Lung microvascular endothelial cell (primary cell): ENCODE measurements around the gene OR52J3. TPM values are rescaled to one million over a fixed set of nuclear protein-coding genes. Genes with fewer than 3 reads are reported as not detected.
A peak's percentile ranks its signal among the peaks of the same experiment; 100 is the strongest.
"Not testable (repeated sequence)": the region's sequence is repeated elsewhere in the genome, so short reads cannot be mapped to it uniquely, and the experiment has no call there.

Source experiments
- DNase-seq, 2 donors: peaks; one replicate each; pipeline versions ENCODE4 v3.0.0 to v3.0.0-alpha.2; 2010; ENCODE audit warnings: low read depth in 2 of 2
- total RNA-seq: library from RNA; depleted of rRNA; stranded (reverse); fragments of >200 nt; gene quantifications from 2 replicates; pipeline ENCODE4 v1.2.1, GENCODE V29; 2014

Gene OR52J3
- total RNA-seq, result not detected in 2 replicates

- DNase-seq, result no peak
Observed at GRCh38 chr11:5046226-5046625, at the start of gene OR52J3. OR52J3 (plus strand) TSS chr11:5046526; CDS start chr11:5046526, 0 bp downstream.

DNA sequence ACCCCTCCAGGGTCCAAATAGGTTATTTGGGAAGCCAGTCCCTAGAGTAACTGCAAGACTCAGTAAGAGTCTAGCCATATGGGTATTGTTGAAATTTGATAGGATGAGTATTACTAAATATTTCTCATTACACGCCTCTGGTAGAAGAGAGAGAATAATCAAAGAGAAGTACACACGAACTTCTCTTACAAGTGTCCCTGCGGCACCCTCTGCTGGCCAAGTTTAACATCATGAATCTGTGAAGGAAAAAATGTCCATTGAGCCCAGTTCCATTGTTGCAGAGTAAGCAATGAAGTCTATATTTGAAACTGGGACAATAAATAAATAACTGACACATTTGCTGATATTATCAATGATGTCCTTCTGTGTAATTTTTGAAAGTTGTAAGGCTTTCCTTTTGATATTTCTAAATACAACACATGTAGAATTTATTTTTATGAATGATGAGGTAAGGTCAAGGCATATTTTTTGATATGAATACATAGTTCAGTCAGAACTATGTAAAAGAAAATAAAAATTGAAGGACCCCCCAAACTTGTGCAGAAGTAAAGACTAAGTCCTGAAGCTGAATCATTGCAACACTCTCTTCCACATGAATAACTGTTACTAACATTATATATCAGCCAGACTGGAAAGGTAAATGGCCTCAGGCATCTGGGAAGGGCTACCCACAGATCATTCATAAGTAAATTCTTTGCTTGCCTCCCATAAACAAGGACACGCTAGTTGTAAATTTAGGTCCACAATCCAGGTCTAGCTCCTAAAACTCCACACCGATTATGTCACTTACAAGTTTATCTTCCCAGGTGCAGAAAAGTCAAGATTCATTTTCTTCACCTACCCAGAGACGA, 41.7 kb upstream of the OR52J3 start:
- DNase-seq, result peak; percentile 54 to 65

GRCh38 chr11:5007561-5007960, 38.8 kb upstream of the OR52J3 start:
- DNase-seq, result no peak

GRCh38 chr11:5011254-5011653, 35.1 kb upstream of the OR52J3 start:
- no peak for DNase-seq

DNA sequence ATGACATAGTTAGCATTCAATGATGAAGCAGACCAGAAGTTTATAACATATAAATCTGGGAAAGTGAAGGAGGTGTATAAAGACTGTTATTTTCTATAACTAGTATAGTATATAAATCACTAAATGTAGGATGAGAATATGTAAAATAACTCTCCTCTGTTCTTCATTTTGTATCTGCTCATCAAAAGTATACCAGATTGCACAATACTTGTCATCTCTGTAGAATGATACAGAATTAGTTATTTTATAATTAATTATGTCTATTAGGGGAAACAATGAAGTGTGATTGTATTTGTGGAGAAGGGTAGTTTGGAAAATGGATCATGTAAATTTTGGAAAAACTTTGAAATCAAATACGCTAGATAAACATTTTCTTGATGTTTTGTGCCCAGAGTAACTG, 33.3 kb upstream of the OR52J3 start:
- no peak for DNase-seq

GRCh38 chr11:5021996-5022395, 24.3 kb upstream of the OR52J3 start:
- no peak for DNase-seq

GRCh38 chr11:5036669-5037068, 9.7 kb upstream of the OR52J3 start:
- DNase-seq, result no peak

- DNase-seq, result no peak
Observed at GRCh38 chr11:5037926-5038325, 8.4 kb upstream of the OR52J3 start.

DNA sequence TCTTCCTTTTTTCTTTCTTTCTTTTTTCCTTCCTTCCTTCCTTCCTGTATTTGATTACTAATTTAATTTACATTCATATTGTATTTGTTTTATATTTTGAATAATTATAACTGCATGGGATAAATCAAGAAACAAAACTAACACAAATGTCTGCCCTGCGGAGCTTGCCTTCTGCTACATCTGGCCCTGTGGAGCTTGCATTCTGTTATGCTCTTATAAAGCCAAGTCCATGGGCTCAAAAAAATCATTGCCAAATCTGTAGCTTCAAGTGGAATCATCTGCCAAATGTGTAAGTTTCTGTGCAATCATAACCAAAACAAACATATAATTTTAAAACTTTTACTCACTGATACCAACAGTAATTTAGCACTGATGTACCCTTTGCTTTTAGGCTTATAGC, 8.0 kb upstream of the OR52J3 start:
- no peak for DNase-seq

GRCh38 chr11:5040876-5041275, 5.5 kb upstream of the OR52J3 start:
- DNase-seq, result no peak

GRCh38 chr11:5042091-5042490, 4.2 kb upstream of the OR52J3 start:
- DNase-seq, result no peak

GRCh38 chr11:5043380-5043779, 2.9 kb upstream of the OR52J3 start:
- DNase-seq, result no peak

- no peak for DNase-seq
Observed at GRCh38 chr11:5046754-5047330, 516 bp downstream of the OR52J3 start.

DNA sequence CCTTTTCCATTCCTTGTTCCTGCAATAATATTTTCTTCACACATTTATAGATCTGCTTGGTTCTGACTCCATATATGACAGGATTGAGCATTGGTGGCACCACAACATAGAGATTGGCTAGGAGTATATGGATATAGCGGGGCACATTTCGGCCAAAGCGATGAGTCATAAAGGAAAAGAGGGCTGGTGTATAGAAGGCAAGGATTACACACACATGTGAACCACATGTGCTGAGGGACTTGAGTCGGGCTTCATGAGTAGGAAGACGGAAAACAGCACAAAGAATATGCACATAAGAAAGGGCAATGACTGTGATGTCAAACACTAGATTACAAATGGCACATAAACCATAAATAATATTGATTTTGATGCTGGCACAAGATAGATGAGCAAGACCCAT, 12.4 kb downstream of the OR52J3 start:
- not testable (repeated sequence) for DNase-seq

DNA sequence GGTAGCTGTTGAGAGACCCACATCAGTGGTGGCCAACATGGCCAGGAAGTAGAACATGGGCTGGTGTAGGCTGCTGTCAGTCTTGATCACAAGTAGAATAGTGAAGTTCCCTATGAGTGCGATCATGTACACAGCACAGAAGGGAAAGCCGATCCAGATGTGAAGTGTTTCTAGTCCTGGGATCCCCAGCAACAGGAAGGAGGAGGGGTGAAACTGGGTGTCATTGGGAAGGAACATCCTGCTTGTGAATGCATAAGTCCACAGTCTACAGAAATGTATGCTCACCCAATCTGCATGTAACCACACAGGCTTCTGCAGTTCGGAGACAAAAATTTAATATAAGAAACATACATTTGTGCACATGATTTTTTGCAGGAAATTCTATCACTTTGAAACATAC, 13.1 kb downstream of the OR52J3 start, which contains the start of gene OR52E2:
Gene OR52E2, minus strand, starts transcription at position 237 of the 400 bp plus-strand sequence. Its CDS starts 0 bp downstream, at position 237.
- DNase-seq, result no peak

- DNase-seq, result no peak
Observed at GRCh38 chr11:5065027-5065426, 18.7 kb downstream of the OR52J3 start.

GRCh38 chr11:5069272-5069671, 22.9 kb downstream of the OR52J3 start, which contains the start of gene OR52E1:
OR52E1 (plus strand) TSS chr11:5069572.
- no peak for DNase-seq

DNA sequence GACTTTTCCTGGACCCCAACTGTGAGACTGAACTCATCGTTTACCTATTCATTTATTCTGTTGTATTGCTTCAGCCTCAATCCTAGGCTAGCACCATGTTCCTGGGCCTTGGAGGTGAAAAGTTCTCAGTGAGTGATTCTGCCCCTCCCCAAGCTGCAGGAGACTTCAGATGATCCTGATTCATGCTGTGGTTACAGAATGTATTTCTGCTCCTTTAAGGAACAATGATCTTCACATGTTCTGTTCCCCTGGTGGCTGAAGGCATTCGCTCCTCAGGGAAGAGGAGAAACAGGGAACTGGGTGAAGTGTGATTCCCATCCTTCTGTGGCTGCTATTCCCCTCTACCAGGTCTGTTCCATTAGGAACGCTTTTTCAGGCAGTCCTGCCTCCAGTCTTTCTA, 25.5 kb downstream of the OR52J3 start:
- no peak for DNase-seq

- no peak for DNase-seq
Observed at GRCh38 chr11:5081405-5081804, 35.1 kb downstream of the OR52J3 start.

DNA sequence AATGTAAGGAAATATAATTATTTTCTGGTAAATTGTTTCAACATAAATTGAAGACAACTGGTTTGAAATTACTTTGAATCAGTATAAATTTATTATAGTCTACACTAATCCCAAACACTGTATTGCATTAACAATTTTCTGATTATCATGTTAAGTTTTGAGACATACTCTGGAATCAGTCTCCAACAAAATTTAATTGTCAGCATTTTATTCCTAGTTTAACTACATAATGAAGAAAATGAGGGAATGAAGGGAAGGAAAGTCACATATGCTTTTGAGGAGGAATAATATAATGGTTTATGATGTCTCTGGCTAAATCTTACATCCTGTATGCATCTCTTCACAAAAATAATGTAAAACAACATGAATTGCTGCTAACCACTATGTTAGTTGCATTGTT, 37.3 kb downstream of the OR52J3 start:
- DNase-seq, result no peak

DNA sequence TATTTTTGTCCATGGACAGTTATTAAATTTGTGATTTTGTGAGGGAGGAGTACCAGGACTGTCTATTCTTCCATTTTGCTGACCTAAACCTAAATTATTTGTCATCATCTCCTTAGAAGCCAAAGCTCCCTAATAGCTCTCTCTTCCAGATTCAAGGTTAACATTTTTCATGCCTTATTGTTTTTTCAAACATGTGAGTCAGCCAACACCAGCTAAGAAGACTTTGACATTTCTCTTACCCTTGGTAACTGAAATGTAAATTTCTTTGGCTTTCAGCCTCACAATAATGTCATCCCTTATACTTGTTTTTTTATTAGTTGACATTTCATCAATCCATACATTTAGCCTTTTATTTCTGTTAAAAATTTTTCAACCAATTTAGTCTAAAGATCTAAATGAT, 42.2 kb downstream of the OR52J3 start:
- DNase-seq, result no peak

GRCh38 chr11:5090668-5091067, 44.3 kb downstream of the OR52J3 start:
- no peak for DNase-seq
